Neural progenitor cell (in vitro differentiated cells): ENCODE results near the gene THRSP.

Experiments used
- CTCF ChIP-seq: fragments of 200-600 bp; sonication (generic); IDR thresholded peaks from 2 replicates; pipeline ENCODE4 v1.5.1; 2017; ENCODE audit warnings: antibody characterized with exemption, mild to moderate bottlenecking
- EZH2 ChIP-seq: fragments of 200-600 bp; sonication (generic); IDR thresholded peaks from 2 replicates; pipeline ENCODE4 v1.6.1; 2017; ENCODE audit warnings: antibody characterized with exemption, mild to moderate bottlenecking, moderate library complexity
- EZH2phosphoT487 ChIP-seq: fragments of 200-600 bp; sonication (generic); IDR thresholded peaks from 2 replicates; pipeline ENCODE4 v1.6.1; 2017; ENCODE audit warnings: antibody characterized with exemption

- TF ChIP-seq CTCF (no peak), EZH2 (no peak), EZH2phosphoT487 (no peak)
Observed at GRCh38 chr11:78044706-78045105, 19.0 kb upstream of the THRSP start.
